Natural killer cell treated with Interleukin-12 subunit alpha and Interleukin-12 subunit beta and Interleukin-15 and Interleukin-18, amount 100 ng/mL, for 72 hours (primary cell): ENCODE measurements around the gene LAMP1. TPM values are rescaled to one million over a fixed set of nuclear protein-coding genes. Genes with fewer than 3 reads are reported as not detected.

Experiments used
- ATAC-seq, 2 donors: fragments of 150-1000 bp; cut with Tn5 transposase in 1 of 2; sonication (Bioruptor Pico), chemical (Tn5 transposase) in 1 of 2; 2 replicates each; pipeline ENCODE4 v1.10.0; 2021
- DNase-seq: peaks from one replicate; pipeline ENCODE4 v3.0.0; 2022; ENCODE audit warnings: low spot score
- H3K27ac Mint-ChIP-seq, 2 donors: 1 replicate in 1 of 2; 2 replicates in 1 of 2; pipeline ENCODE4 v1.8.0; 2022; ENCODE audit warnings: mixed read lengths in 2 of 2, mild to moderate bottlenecking in 1 of 2, moderate library complexity in 1 of 2
- H3K27me3 Mint-ChIP-seq, 2 donors: 1 replicate in 1 of 2; 2 replicates in 1 of 2; pipeline ENCODE4 v1.8.0; 2022; ENCODE audit warnings: mixed read lengths in 2 of 2
- H3K36me3 Mint-ChIP-seq: one replicate; pipeline ENCODE4 v1.8.0; 2022; ENCODE audit warnings: mixed read lengths
- H3K4me1 Mint-ChIP-seq, 2 donors: 1 replicate in 1 of 2; 2 replicates in 1 of 2; pipeline ENCODE4 v1.8.0; 2022; ENCODE audit warnings: low read depth in 2 of 2, mixed read lengths in 2 of 2, mild to moderate bottlenecking in 1 of 2
- H3K4me3 Mint-ChIP-seq: one replicate; pipeline ENCODE4 v1.8.0; 2022; ENCODE audit warnings: mixed read lengths
- H3K9me3 Mint-ChIP-seq: 2 replicates; pipeline ENCODE4 v1.8.0; 2022; ENCODE audit warnings: mixed read lengths
- total RNA-seq, 2 donors: library from RNA; stranded (reverse); gene quantifications; one replicate each; pipeline ENCODE4 v1.2.3, GENCODE V29; 2022

The LAMP1 gene
- total RNA-seq, 2 donors from 2014 or later, result 104 to 108 TPM

GRCh38 chr13:113280126-113280525, 16.9 kb upstream of the LAMP1 start:
- Mint-ChIP-seq H3K9me3 (no peaks in the 10 kb centered on the region), H3K27me3 (peaks cover 9 to 24% of the 10 kb centered on the region in 2 donors), H3K4me1 (peaks cover 0 to 7% of the 10 kb centered on the region in 2 donors), H3K4me3 (no peak overlapping the region), H3K27ac (no peak overlapping the region), H3K36me3 (no peaks in the 10 kb centered on the region)
- DNase-seq, result no peak
- ATAC-seq, result no peak

- Mint-ChIP-seq H3K9me3 (no peaks in the 10 kb centered on the region), H3K36me3 (no peaks in the 10 kb centered on the region), H3K27ac (no peak overlapping the region), H3K27me3 (peaks cover 17 to 33% of the 10 kb centered on the region in 2 donors), H3K4me1 (peaks cover 0 to 2% of the 10 kb centered on the region in 2 donors), H3K4me3 (no peak overlapping the region)
- ATAC-seq, result no peak
- no peak for DNase-seq
These were observed 13.1 kb upstream of the LAMP1 start for GRCh38 chr13:113283904-113284303.

GRCh38 chr13:113288880-113289279, 8.2 kb upstream of the LAMP1 start:
- Mint-ChIP-seq H3K9me3 (no peaks in the 10 kb centered on the region), H3K4me1 (peaks cover 8 to 16% of the 10 kb centered on the region in 2 donors), H3K36me3 (no peaks in the 10 kb centered on the region), H3K4me3 (no peak overlapping the region), H3K27ac (no peak overlapping the region), H3K27me3 (peaks cover 29 to 39% of the 10 kb centered on the region in 2 donors)
- DNase-seq (no peak), ATAC-seq (no peak)

GRCh38 chr13:113291129-113291528, 5.9 kb upstream of the LAMP1 start:
- no peak overlapping the region for H3K4me3 Mint-ChIP-seq

GRCh38 chr13:113292021-113292862, 4.8 kb upstream of the LAMP1 start:
- Mint-ChIP-seq H3K27me3 (peaks cover 28 to 36% of the 10 kb centered on the region in 2 donors), H3K36me3 (peaks cover 7% of the 10 kb centered on the region), H3K4me1 (peaks cover 17 to 26% of the 10 kb centered on the region in 2 donors), H3K27ac (no peak overlapping the region), H3K4me3 (peak overlapping the region; percentile 40), H3K9me3 (no peaks in the 10 kb centered on the region)
- ATAC-seq (no peak), DNase-seq (no peak)

More at GRCh38 chr13:113291129-113291528, 5.9 kb upstream of the LAMP1 start:
- Mint-ChIP-seq H3K4me1 (peaks cover 8 to 20% of the 10 kb centered on the region in 2 donors), H3K9me3 (no peaks in the 10 kb centered on the region), H3K27ac (no peak overlapping the region), H3K27me3 (peaks cover 31 to 41% of the 10 kb centered on the region in 2 donors), H3K36me3 (no peaks in the 10 kb centered on the region)
- DNase-seq, result no peak
- no peak for ATAC-seq

GRCh38 chr13:113293686-113294085, 3.4 kb upstream of the LAMP1 start:
- Mint-ChIP-seq H3K27me3 (peaks cover 28 to 30% of the 10 kb centered on the region in 2 donors), H3K36me3 (peaks cover 7% of the 10 kb centered on the region), H3K4me1 (peaks cover 30 to 38% of the 10 kb centered on the region in 2 donors), H3K4me3 (no peak overlapping the region), H3K27ac (no peak overlapping the region), H3K9me3 (no peaks in the 10 kb centered on the region)
- DNase-seq (no peak), ATAC-seq (no peak)

GRCh38 chr13:113295776-113296175, 1.3 kb upstream of the LAMP1 start:
- H3K4me3 Mint-ChIP-seq, result peak overlapping the region; percentile 56

GRCh38 chr13:113297370-113298042, 467 bp downstream of the LAMP1 start:
- ATAC-seq (peak; percentile 79 to 82), DNase-seq (peak; percentile 83)
- H3K9me3 Mint-ChIP-seq, result no peaks in the 10 kb centered on the region
- H3K4me1 Mint-ChIP-seq, result peaks cover 29 to 32% of the 10 kb centered on the region in 2 donors
- H3K4me3 Mint-ChIP-seq, result peak overlapping the region; percentile 96
- H3K27ac Mint-ChIP-seq, result peak overlapping the region; percentile 85 to 99
- H3K36me3 Mint-ChIP-seq, result peaks cover 7% of the 10 kb centered on the region
- peaks cover 10 to 13% of the 10 kb centered on the region in 2 donors for H3K27me3 Mint-ChIP-seq

More at GRCh38 chr13:113295776-113296175, 1.3 kb upstream of the LAMP1 start:
- H3K4me1 Mint-ChIP-seq, result peaks cover 34 to 37% of the 10 kb centered on the region in 2 donors
- DNase-seq, result no peak
- H3K27me3 Mint-ChIP-seq, result peaks cover 21 to 22% of the 10 kb centered on the region in 2 donors
- ATAC-seq, result no peak
- H3K36me3 Mint-ChIP-seq, result peaks cover 7% of the 10 kb centered on the region
- H3K27ac Mint-ChIP-seq, result peak overlapping the region; percentile 85 to 94
- no peaks in the 10 kb centered on the region for H3K9me3 Mint-ChIP-seq

- Mint-ChIP-seq H3K27me3 (peaks cover 8 to 10% of the 10 kb centered on the region in 2 donors), H3K36me3 (peaks cover 7% of the 10 kb centered on the region), H3K4me3 (peak overlapping the region; percentile 96), H3K4me1 (peaks cover 36 to 38% of the 10 kb centered on the region in 2 donors), H3K27ac (peak overlapping the region; percentile 85 to 99), H3K9me3 (no peaks in the 10 kb centered on the region)
- ATAC-seq, result no peak
- no peak for DNase-seq
These were observed 1.3 kb downstream of the LAMP1 start for GRCh38 chr13:113298043-113298945.

GRCh38 chr13:113299951-113300350, 2.9 kb downstream of the LAMP1 start:
- no peak for ATAC-seq
- Mint-ChIP-seq H3K27ac (peak overlapping the region in 1 of 2 donors; percentile 58), H3K27me3 (no peaks in the 10 kb centered on the region), H3K9me3 (no peaks in the 10 kb centered on the region), H3K4me3 (no peak overlapping the region), H3K36me3 (peaks cover 7% of the 10 kb centered on the region), H3K4me1 (peaks cover 45 to 46% of the 10 kb centered on the region in 2 donors)
- DNase-seq, result peak; percentile 70

- Mint-ChIP-seq H3K9me3 (no peaks in the 10 kb centered on the region), H3K4me1 (peaks cover 38 to 40% of the 10 kb centered on the region in 2 donors), H3K27ac (no peak overlapping the region)
These were observed 5.9 kb downstream of the LAMP1 start for GRCh38 chr13:113302986-113303385.

GRCh38 chr13:113304121-113304520, 7.1 kb downstream of the LAMP1 start:
- ATAC-seq (no peak), DNase-seq (no peak)
- peaks cover 29 to 32% of the 10 kb centered on the region in 2 donors for H3K4me1 Mint-ChIP-seq
- H3K36me3 Mint-ChIP-seq, result no peaks in the 10 kb centered on the region
- H3K9me3 Mint-ChIP-seq, result no peaks in the 10 kb centered on the region
- H3K4me3 Mint-ChIP-seq, result no peak overlapping the region
- peak overlapping the region in 1 of 2 donors; percentile 5 for H3K27ac Mint-ChIP-seq
- no peaks in the 10 kb centered on the region for H3K27me3 Mint-ChIP-seq

More at GRCh38 chr13:113302986-113303385, 5.9 kb downstream of the LAMP1 start:
- ATAC-seq (no peak), DNase-seq (no peak)
- Mint-ChIP-seq H3K27me3 (no peaks in the 10 kb centered on the region), H3K36me3 (no peaks in the 10 kb centered on the region), H3K4me3 (no peak overlapping the region)

- ATAC-seq, result no peak
- Mint-ChIP-seq H3K27me3 (no peaks in the 10 kb centered on the region), H3K27ac (peak overlapping the region in 1 of 2 donors; percentile 23), H3K4me3 (no peak overlapping the region), H3K9me3 (no peaks in the 10 kb centered on the region), H3K36me3 (no peaks in the 10 kb centered on the region), H3K4me1 (peaks cover 29% of the 10 kb centered on the region in 2 donors)
- no peak for DNase-seq
These were observed 8.2 kb downstream of the LAMP1 start for GRCh38 chr13:113305208-113305607.
